OCI-LY7 (cell line): Measurements from ENCODE around the gene ADAMTS9.

ENCODE experiments used
- EZH2phosphoT487 ChIP-seq: fragments of 200-600 bp; sonication (generic); IDR thresholded peaks from 2 replicates; pipeline ENCODE4 v1.6.1; 2018; ENCODE audit warnings: low read depth, borderline replicate concordance, mild to moderate bottlenecking, mixed run types, antibody characterized with exemption, low read length, moderate library complexity, mixed read lengths
- TF ChIP-seq, protein P1 (sequence below): fragments of 200-600 bp; sonication (generic); conservative IDR thresholded peaks from 2 replicates; pipeline ENCODE4 v1.5.1; 2014; ENCODE audit warnings: mild to moderate bottlenecking, antibody characterized with exemption, low read length, moderate library complexity, mixed read lengths

DNA sequence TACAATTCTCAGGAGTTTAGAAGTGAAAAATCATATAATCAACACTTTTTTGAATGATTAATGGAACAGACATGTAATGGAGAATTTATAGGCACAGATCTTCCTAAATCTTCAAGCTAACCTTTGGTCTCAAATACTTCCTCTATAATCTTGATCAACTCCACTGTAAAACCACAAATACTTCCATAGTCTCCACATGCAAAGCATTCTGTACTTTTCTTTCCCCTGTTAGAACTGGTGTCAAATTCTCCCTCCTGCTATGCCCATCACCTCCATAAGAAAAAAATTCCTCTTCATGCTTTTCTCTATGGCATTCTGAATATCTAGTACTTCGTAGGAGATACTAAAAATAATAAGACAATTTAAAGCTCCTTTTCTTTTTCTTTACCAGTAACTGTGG, 214.3 kb downstream of the ADAMTS9 start:
- TF ChIP-seq, protein P1, sequence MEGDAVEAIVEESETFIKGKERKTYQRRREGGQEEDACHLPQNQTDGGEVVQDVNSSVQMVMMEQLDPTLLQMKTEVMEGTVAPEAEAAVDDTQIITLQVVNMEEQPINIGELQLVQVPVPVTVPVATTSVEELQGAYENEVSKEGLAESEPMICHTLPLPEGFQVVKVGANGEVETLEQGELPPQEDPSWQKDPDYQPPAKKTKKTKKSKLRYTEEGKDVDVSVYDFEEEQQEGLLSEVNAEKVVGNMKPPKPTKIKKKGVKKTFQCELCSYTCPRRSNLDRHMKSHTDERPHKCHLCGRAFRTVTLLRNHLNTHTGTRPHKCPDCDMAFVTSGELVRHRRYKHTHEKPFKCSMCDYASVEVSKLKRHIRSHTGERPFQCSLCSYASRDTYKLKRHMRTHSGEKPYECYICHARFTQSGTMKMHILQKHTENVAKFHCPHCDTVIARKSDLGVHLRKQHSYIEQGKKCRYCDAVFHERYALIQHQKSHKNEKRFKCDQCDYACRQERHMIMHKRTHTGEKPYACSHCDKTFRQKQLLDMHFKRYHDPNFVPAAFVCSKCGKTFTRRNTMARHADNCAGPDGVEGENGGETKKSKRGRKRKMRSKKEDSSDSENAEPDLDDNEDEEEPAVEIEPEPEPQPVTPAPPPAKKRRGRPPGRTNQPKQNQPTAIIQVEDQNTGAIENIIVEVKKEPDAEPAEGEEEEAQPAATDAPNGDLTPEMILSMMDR = no peak
- TF ChIP-seq EZH2phosphoT487 = no peak
